Gastrocnemius medialis (tissue), 4 donors: ENCODE measurements around the gene TBX20.

Experiments
- POLR2A ChIP-seq, 2 donors: fragments of 450-650 bp; IDR thresholded peaks; one replicate each; pipeline ENCODE4 v1.6.1; 2017; ENCODE audit warnings: antibody characterized with exemption in 2 of 2, mild to moderate bottlenecking in 2 of 2, moderate library complexity in 2 of 2
- TF ChIP-seq, protein P1 (sequence below), 5 experiments: fragments of 450-650 bp in 3 of 5; fragments of 200-600 bp in 2 of 5; sonication (generic) in 2 of 5; IDR thresholded peaks in 4 of 5; conservative IDR thresholded peaks in 1 of 5; 1 replicate in 4 of 5; 2 replicates in 1 of 5; pipeline ENCODE4 v1.5.1; 2016 to 2019; ENCODE audit warnings: antibody characterized with exemption in 5 of 5, mild to moderate bottlenecking in 3 of 5, moderate library complexity in 3 of 5

- TF ChIP-seq, protein P1, sequence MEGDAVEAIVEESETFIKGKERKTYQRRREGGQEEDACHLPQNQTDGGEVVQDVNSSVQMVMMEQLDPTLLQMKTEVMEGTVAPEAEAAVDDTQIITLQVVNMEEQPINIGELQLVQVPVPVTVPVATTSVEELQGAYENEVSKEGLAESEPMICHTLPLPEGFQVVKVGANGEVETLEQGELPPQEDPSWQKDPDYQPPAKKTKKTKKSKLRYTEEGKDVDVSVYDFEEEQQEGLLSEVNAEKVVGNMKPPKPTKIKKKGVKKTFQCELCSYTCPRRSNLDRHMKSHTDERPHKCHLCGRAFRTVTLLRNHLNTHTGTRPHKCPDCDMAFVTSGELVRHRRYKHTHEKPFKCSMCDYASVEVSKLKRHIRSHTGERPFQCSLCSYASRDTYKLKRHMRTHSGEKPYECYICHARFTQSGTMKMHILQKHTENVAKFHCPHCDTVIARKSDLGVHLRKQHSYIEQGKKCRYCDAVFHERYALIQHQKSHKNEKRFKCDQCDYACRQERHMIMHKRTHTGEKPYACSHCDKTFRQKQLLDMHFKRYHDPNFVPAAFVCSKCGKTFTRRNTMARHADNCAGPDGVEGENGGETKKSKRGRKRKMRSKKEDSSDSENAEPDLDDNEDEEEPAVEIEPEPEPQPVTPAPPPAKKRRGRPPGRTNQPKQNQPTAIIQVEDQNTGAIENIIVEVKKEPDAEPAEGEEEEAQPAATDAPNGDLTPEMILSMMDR (IDR thresholded peaks at IDR 0.05 in 4 of 5, conservative IDR thresholded peaks at IDR 0.05 in 1 of 5): no peak
- no peak for TF ChIP-seq POLR2A (IDR thresholded peaks at IDR 0.05)
Measured at GRCh38 chr7:35259523-35259908, 5.6 kb upstream of the TBX20 start.
